Body of pancreas (tissue), 4 donors: ENCODE data around the gene ITIH3. TPM values are rescaled to one million over a fixed set of nuclear protein-coding genes. Genes with fewer than 3 reads are reported as not detected.

ENCODE experiments used
- ATAC-seq: fragments of 150-250 bp; one replicate; pipeline ENCODE4 v1.9.1; 2016
- DNase-seq, 4 donors: peaks; one replicate each; pipeline ENCODE4 v3.0.0-alpha.2; 2019
- H3K27ac ChIP-seq, 4 donors: fragments of 200-600 bp; sonication (generic); 1 replicate in 3 of 4; 2 replicates in 1 of 4; pipeline versions ENCODE4 v1.5.1 to v1.6.1; 2016 to 2019; ENCODE audit warnings: mild to moderate bottlenecking in 1 of 4, mixed read lengths in 1 of 4, moderate library complexity in 1 of 4
- H3K27me3 ChIP-seq, 2 donors: fragments of 200-600 bp; sonication (generic); one replicate each; pipeline ENCODE4 v1.6.0; 2016; ENCODE audit warnings: mild to moderate bottlenecking in 1 of 2
- H3K36me3 ChIP-seq, 2 donors: fragments of 200-600 bp; sonication (generic); replicated peaks in 1 of 2; 2 replicates each; pipeline ENCODE4 v1.5.1; 2016; ENCODE audit warnings: low read depth in 2 of 2; ENCODE audit not compliant: insufficient read depth in 1 of 2
- H3K4me1 ChIP-seq: fragments of 200-600 bp; sonication (generic); one replicate; pipeline ENCODE4 v1.6.0; 2016
- H3K4me3 ChIP-seq, 2 donors: fragments of 200-600 bp; sonication (generic); 1 replicate in 1 of 2; 2 replicates in 1 of 2; pipeline ENCODE4 v1.5.1; 2016 to 2019
- H3K9me3 ChIP-seq, 3 donors: fragments of 200-600 bp; sonication (generic); 1 replicate in 2 of 3; 2 replicates in 1 of 3; pipeline ENCODE4 v1.5.1; 2016
- POLR2A ChIP-seq, 3 donors: fragments of 450-650 bp; IDR thresholded peaks; one replicate each; pipeline ENCODE4 v1.6.1; 2016; ENCODE audit warnings: antibody characterized with exemption in 3 of 3, mild to moderate bottlenecking in 2 of 3
- WGBS, 2 donors: methylation state at CpG; one replicate each; pipeline ENCODE4 v1.1.5; 2017; 5-methylcytosine and 5-hydroxymethylcytosine counted together
- intact Hi-C: fragments of 100-400 bp; cut with DNase I; formaldehyde crosslinking; loops from one replicate; pipeline ENCODE4 v1.15.1; 2023
- total RNA-seq, 2 donors: library from RNA; depleted of rRNA; stranded (reverse); fragments of >200 nt; gene quantifications; one replicate each; pipeline ENCODE4 v1.1.0, GENCODE V29; 2016
- TF ChIP-seq, protein P1 (sequence below), 7 experiments: fragments of 450-650 bp in 4 of 7; fragments of 200-600 bp in 3 of 7; sonication (generic) in 3 of 7; IDR thresholded peaks; one replicate each; pipeline ENCODE4 v1.5.1; 2016 to 2019; ENCODE audit warnings: antibody characterized with exemption in 7 of 7

ITIH3 gene
- total RNA-seq, 2 donors from 2014 or later, result 1.6 TPM; not detected in 1

DNA sequence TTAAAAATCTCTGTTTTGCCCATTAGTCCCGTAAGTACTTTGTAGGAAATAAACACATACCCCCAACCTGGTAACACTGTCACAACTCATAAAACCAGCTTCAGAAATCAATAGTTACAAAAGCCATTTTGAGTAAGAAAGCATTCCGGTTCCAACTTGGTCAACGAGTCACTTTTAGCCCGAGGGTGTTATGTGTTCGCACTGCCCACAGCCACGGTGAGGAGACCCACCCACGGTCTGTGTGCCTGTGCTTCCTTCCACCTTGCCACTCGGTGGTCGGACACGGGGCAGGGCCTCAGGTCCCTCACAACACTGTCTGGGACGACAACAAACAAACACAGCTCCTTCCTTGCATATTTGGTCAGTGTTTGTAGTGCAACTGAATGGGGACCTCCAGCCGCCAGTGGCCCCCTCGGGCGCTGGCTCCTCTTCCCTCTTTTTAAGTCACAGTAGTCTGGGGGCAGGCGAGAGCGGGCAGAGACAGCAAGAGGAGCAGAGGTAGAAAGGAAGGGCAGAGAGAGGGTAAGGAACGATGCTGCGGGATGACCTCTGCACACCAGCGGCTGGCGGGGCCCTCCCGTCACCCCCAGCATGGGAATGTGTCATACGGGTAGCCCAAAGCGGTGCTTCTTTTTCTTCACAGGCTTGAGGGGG is 45.4 kb downstream of the ITIH3 start:
- no peaks in the 10 kb centered on the region for H3K27me3 ChIP-seq
- H3K9me3 ChIP-seq, result no peaks in the 10 kb centered on the region
- H3K4me3 ChIP-seq, result no peak overlapping the region
- no peak for DNase-seq
- intact Hi-C loops, result no loop called here
- H3K4me1 ChIP-seq, result peaks cover 13% of the 10 kb centered on the region
- no peak for ATAC-seq
- WGBS, 2 donors, result 87 to 91% methylated on average over 21 to 23 of the region's 23 CpGs
- TF ChIP-seq POLR2A (IDR thresholded peaks at IDR 0.05), result no peak
- TF ChIP-seq, protein P1, sequence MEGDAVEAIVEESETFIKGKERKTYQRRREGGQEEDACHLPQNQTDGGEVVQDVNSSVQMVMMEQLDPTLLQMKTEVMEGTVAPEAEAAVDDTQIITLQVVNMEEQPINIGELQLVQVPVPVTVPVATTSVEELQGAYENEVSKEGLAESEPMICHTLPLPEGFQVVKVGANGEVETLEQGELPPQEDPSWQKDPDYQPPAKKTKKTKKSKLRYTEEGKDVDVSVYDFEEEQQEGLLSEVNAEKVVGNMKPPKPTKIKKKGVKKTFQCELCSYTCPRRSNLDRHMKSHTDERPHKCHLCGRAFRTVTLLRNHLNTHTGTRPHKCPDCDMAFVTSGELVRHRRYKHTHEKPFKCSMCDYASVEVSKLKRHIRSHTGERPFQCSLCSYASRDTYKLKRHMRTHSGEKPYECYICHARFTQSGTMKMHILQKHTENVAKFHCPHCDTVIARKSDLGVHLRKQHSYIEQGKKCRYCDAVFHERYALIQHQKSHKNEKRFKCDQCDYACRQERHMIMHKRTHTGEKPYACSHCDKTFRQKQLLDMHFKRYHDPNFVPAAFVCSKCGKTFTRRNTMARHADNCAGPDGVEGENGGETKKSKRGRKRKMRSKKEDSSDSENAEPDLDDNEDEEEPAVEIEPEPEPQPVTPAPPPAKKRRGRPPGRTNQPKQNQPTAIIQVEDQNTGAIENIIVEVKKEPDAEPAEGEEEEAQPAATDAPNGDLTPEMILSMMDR (IDR thresholded peaks at IDR 0.05), result no peak
- H3K36me3 ChIP-seq, result peaks cover 0 to 3% of the 10 kb centered on the region in 2 donors
- no peak overlapping the region for H3K27ac ChIP-seq

DNA sequence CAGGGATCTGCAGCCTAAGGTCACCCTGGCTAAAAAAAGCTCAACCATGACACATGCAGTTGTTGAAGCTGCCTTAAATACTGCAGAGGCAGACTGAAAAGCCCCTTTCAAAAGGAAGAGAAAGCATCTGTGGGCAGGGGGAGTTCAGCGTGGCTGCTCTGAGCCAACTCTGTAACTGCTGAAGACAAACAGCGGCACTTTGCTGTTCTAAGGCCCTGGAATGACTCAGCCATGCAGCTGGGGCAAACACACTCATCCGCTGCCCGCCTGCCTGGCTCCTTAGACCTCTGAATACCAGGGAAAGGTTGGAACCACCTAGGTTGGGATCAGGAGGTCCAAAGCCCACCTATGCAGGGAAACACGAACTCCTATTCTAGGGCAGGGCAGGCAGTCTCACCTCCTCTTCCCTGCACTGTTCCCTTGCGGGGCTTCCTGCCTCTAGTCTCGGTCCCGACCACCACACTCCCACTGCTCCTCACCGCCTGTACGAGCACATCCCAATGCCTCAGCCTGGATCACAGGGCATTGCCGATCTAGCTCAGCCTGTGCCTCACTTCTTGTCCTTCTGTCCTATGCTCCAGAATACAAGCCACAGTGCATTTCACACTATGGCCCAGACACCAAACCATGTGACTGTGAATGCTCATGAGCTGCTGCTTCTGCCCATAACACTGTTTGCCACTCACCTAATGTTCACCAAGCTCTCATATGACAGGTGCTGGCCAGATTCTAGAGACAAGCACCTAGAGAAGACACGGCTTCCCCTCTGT is 46.8 kb downstream of the ITIH3 start:
- Histone ChIP-seq H3K36me3 (peaks cover 0 to 3% of the 10 kb centered on the region in 2 donors), H3K4me3 (no peak overlapping the region), H3K27ac (no peak overlapping the region), H3K9me3 (no peaks in the 10 kb centered on the region), H3K4me1 (peaks cover 21% of the 10 kb centered on the region), H3K27me3 (no peaks in the 10 kb centered on the region)
- ATAC-seq (no peak), DNase-seq (no peak)
- 93 to 95% methylated on average over 9 to 12 of the region's 12 CpGs for WGBS, 2 donors
- TF ChIP-seq, protein P1 (IDR thresholded peaks at IDR 0.05), result no peak
- no peak for TF ChIP-seq POLR2A (IDR thresholded peaks at IDR 0.05)
- intact Hi-C loops, result no loop called here

DNA sequence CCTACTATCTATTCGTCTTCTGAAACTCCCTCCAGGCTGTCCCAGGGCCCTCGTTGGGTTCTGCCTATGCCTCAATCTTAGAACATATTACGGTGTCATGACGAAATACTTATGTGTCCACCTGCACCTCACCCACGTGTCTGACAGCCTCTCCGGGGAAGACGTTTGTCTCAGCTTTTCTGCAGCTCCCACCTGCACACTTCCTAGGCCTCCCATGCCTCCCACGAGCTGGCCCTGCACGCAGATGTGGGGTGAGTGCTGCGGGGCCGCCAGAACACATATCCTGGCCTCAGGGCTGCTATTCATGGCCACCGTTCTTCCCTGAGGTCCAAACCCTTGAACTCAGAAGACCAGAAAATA is 47.4 kb downstream of the ITIH3 start:
- TF ChIP-seq POLR2A (IDR thresholded peaks at IDR 0.05), result no peak
- TF ChIP-seq, protein P1 (IDR thresholded peaks at IDR 0.05), result no peak
- intact Hi-C loops, result no loop called here
- no peaks in the 10 kb centered on the region for H3K27me3 ChIP-seq
- peaks cover 21% of the 10 kb centered on the region for H3K4me1 ChIP-seq
- ATAC-seq (no peak), DNase-seq (no peak)
- no peak overlapping the region for H3K4me3 ChIP-seq
- 79 to 80% methylated on average over 12 of the region's 12 CpGs for WGBS, 2 donors
- peaks cover 0 to 3% of the 10 kb centered on the region in 2 donors for H3K36me3 ChIP-seq
- H3K27ac ChIP-seq, result no peak overlapping the region
- H3K9me3 ChIP-seq, result no peaks in the 10 kb centered on the region

DNA sequence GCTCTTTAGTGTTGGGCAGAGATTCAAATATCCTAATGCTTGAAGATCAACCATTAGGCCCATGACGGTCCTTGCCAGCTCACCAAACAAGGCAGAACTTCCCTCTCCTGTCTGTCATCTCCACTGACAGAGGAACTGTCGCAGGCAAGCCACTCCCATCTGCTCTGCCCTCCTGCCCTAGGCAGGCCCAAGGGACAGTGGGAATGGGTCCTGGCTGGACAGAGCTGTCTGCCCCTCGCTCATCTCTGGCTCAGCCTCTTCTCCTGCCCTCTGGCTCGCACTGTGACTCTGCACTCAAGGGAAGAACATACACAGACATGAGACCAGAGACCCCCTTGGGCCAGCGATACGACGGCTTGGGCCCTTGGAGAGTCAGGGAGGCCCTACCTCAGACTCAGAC is 47.8 kb downstream of the ITIH3 start:
- Histone ChIP-seq H3K36me3 (peaks cover 0 to 3% of the 10 kb centered on the region in 2 donors), H3K4me3 (no peak overlapping the region), H3K4me1 (peaks cover 17% of the 10 kb centered on the region), H3K27ac (no peak overlapping the region), H3K9me3 (no peaks in the 10 kb centered on the region), H3K27me3 (no peaks in the 10 kb centered on the region)
- WGBS, 2 donors, result 69 to 75% methylated on average over 7 of the region's 7 CpGs
- DNase-seq, result no peak
- ATAC-seq, result no peak
- TF ChIP-seq, protein P1 (IDR thresholded peaks at IDR 0.05), result no peak
- no peak for TF ChIP-seq POLR2A (IDR thresholded peaks at IDR 0.05)
- intact Hi-C loops, result no loop called here
